B cell (primary cell): ENCODE data around the gene FAM131C.

Source experiments
- EZH2 ChIP-seq: IDR thresholded peaks from 2 replicates; pipeline ENCODE4 v1.6.1; 2012; ENCODE audit warnings: borderline replicate concordance, low read depth, mild to moderate bottlenecking, moderate library complexity, low read length; ENCODE audit not compliant: insufficient read depth, poor library complexity, severe bottlenecking
- TF ChIP-seq, protein P1 (sequence below): fragments of 200-600 bp; IDR thresholded peaks from one replicate; pipeline ENCODE4 v1.8.0; 2022; ENCODE audit warnings: antibody characterized with exemption, mild to moderate bottlenecking

DNA sequence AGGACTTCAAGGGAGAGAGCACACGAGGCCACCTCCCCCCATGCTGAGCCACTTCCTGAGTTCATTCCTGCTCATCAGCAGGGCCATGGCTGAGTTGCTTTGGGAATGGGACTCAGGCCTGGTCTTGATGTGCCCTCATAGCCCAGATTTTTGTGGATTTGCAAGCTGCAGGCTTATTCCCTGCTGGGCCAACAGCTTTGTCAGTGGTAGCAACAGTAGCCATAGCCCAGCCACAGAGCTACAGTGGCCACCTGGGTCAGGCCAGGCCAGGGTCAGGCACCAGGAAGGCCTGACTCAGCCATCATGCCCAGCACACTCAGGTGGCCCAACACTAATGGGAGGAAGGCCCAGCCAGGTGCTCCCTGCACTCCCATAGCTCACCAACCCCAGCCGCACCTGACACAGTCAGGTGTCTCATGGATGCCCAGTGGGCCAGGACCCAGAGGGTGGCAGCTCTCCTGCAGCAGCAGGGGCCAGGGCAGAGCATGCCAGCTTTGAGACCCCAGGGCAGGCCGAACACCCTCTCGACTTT is 49.0 kb upstream of the FAM131C start:
- TF ChIP-seq, protein P1, sequence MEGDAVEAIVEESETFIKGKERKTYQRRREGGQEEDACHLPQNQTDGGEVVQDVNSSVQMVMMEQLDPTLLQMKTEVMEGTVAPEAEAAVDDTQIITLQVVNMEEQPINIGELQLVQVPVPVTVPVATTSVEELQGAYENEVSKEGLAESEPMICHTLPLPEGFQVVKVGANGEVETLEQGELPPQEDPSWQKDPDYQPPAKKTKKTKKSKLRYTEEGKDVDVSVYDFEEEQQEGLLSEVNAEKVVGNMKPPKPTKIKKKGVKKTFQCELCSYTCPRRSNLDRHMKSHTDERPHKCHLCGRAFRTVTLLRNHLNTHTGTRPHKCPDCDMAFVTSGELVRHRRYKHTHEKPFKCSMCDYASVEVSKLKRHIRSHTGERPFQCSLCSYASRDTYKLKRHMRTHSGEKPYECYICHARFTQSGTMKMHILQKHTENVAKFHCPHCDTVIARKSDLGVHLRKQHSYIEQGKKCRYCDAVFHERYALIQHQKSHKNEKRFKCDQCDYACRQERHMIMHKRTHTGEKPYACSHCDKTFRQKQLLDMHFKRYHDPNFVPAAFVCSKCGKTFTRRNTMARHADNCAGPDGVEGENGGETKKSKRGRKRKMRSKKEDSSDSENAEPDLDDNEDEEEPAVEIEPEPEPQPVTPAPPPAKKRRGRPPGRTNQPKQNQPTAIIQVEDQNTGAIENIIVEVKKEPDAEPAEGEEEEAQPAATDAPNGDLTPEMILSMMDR: no peak
- no peak for TF ChIP-seq EZH2
